ENCODE measurements around the gene TIMP3. TPM values are rescaled to one million over a fixed set of nuclear protein-coding genes. Genes with fewer than 3 reads are reported as not detected.

TIMP3 gene
- polyA plus RNA-seq, 1 of the 3 experiments (the other 2 are of a cell fraction): 26.1 TPM

DNA sequence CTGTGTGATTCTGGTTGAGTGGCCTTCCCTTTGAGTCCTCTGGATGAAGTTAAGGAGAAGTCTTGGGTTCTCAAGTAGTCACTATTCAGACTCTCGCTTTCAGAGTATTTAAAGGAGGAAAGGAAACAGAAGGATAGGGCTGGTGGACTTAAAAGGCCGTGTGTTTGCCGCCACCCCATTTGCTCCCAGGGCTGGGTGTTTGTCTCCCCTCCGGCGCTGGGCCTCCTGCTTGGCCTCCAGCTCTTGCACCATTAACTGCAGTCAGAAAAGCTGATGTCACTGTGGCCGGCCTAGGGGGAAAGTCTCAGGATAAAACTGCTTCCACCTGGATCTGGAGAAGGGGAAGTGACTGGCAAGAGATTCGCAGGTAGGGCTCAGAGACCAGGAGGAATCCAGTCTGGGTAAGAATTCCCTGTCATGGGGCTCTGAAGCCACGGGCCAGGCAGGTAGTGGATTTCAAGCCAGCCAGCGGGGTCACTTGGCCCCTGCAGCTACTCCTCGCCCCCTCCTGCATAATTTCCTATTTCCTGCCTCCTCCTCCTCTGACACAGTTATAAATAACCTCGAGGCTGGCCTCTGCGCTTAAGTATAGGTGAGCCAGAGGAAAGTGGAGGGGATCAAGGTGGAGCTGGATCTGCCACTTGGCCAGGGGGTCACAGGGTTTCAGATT lies 17.1 kb downstream of the TIMP3 start:
- no peak overlapping the region for H3K4me3 ChIP-seq (ENCODE audit: low read depth in 2 of 2, low read length in 1 of 2)
- peaks cover 2% of the 10 kb centered on the region; the same call in 1 of the 2 replicates for H3K79me2 ChIP-seq (ENCODE audit: insufficient read depth)
- H3K9me3 ChIP-seq: no peaks in the 10 kb centered on the region
- WGBS (ENCODE audit: low lambda C conversion rate): 79% methylated on average over 12 of the region's 12 CpGs
- no peak for DNase-seq
- no peak overlapping the region for H3K4me2 ChIP-seq
- TF ChIP-seq GATA2 (CRISPR knock-in tag; IDR thresholded peaks at IDR 0.05) (no peak), FOSL2 (IDR thresholded peaks at IDR 0.05; ENCODE audit: borderline replicate concordance, low read depth) (no peak), MEF2A (IDR thresholded peaks at IDR 0.05; ENCODE audit: borderline replicate concordance, low read depth) (no peak), GABPA (IDR thresholded peaks at IDR 0.05; ENCODE audit: low read depth) (no peak), SMC3 (IDR thresholded peaks at IDR 0.05; ENCODE audit: low read depth, low read length) (no peak), TCF12 (IDR thresholded peaks at IDR 0.05) (no peak), ELF1 (IDR thresholded peaks at IDR 0.05) (no peak), TEAD4 (IDR thresholded peaks at IDR 0.05; ENCODE audit: borderline replicate concordance, insufficient read depth) (no peak), RCOR1 (IDR thresholded peaks at IDR 0.05; ENCODE audit: low read length) (no peak), RFX5 (IDR thresholded peaks at IDR 0.05; ENCODE audit: low read length) (no peak), SIN3A (IDR thresholded peaks at IDR 0.05; ENCODE audit: borderline replicate concordance, low read depth, low read length) (no peak)
- TF ChIP-seq, protein P1, sequence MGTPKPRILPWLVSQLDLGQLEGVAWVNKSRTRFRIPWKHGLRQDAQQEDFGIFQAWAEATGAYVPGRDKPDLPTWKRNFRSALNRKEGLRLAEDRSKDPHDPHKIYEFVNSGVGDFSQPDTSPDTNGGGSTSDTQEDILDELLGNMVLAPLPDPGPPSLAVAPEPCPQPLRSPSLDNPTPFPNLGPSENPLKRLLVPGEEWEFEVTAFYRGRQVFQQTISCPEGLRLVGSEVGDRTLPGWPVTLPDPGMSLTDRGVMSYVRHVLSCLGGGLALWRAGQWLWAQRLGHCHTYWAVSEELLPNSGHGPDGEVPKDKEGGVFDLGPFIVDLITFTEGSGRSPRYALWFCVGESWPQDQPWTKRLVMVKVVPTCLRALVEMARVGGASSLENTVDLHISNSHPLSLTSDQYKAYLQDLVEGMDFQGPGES (IDR thresholded peaks at IDR 0.05; ENCODE audit: low read depth, low read length): no peak
- TF ChIP-seq, protein P2, sequence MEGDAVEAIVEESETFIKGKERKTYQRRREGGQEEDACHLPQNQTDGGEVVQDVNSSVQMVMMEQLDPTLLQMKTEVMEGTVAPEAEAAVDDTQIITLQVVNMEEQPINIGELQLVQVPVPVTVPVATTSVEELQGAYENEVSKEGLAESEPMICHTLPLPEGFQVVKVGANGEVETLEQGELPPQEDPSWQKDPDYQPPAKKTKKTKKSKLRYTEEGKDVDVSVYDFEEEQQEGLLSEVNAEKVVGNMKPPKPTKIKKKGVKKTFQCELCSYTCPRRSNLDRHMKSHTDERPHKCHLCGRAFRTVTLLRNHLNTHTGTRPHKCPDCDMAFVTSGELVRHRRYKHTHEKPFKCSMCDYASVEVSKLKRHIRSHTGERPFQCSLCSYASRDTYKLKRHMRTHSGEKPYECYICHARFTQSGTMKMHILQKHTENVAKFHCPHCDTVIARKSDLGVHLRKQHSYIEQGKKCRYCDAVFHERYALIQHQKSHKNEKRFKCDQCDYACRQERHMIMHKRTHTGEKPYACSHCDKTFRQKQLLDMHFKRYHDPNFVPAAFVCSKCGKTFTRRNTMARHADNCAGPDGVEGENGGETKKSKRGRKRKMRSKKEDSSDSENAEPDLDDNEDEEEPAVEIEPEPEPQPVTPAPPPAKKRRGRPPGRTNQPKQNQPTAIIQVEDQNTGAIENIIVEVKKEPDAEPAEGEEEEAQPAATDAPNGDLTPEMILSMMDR (IDR thresholded peaks at IDR 0.05): no peak
- no peaks in the 10 kb centered on the region for H3K27me3 ChIP-seq (ENCODE audit: insufficient read depth)
- no peak overlapping the region for H3K9ac ChIP-seq
- H3K9me2 ChIP-seq: no peaks in the 10 kb centered on the region
- H2AFZ ChIP-seq (ENCODE audit: low read depth): no peak overlapping the region
- H4K20me1 ChIP-seq (ENCODE audit: insufficient read depth): 0 out of 2 replicates have a peak, but pooled peaks cover 5% of the 10 kb centered on the region
- H3K27ac ChIP-seq (ENCODE audit: low read depth in 2 of 2, low read length in 1 of 2): no peak overlapping the region
- POLR2A ChIA-PET: no interaction called here
- CTCF ChIA-PET: interaction anchor here (0.5 to 2.4 kb wide), 5 partner anchors 22 to 182 kb away, joined by 3 to 7 read pairs (median 3); no protein-coding TSS in a partner anchor
- peaks cover 0 to 15% of the 10 kb centered on the region in 2 experiments; a peak in 1 of 4 replicates for H3K4me1 ChIP-seq (ENCODE audit: control insufficient read depth in 1 of 2, insufficient read depth in 2 of 2, low read depth in 1 of 2, low read length in 1 of 2)
- no peaks in the 10 kb centered on the region for H3F3A ChIP-seq (replicated peaks; ENCODE audit: insufficient read depth)
- H3K36me3 ChIP-seq (replicated peaks in 1 of 2; ENCODE audit: control insufficient read depth in 1 of 2, insufficient read depth in 2 of 2, low read length in 1 of 2): no peaks in the 10 kb centered on the region

GRCh38 chr22:32819120-32819519 lies 17.6 kb downstream of the TIMP3 start:
- H3K4me2 ChIP-seq: no peak overlapping the region
- WGBS (ENCODE audit: low lambda C conversion rate): 80% methylated on average over 6 of the region's 7 CpGs
- H3K9ac ChIP-seq: no peak overlapping the region
- peaks cover 0 to 15% of the 10 kb centered on the region in 2 experiments; a peak in 1 of 4 replicates for H3K4me1 ChIP-seq (ENCODE audit: control insufficient read depth in 1 of 2, insufficient read depth in 2 of 2, low read depth in 1 of 2, low read length in 1 of 2)
- H3K36me3 ChIP-seq (replicated peaks in 1 of 2; ENCODE audit: control insufficient read depth in 1 of 2, insufficient read depth in 2 of 2, low read length in 1 of 2): no peaks in the 10 kb centered on the region
- H3F3A ChIP-seq (replicated peaks; ENCODE audit: insufficient read depth): no peaks in the 10 kb centered on the region
- no peaks in the 10 kb centered on the region for H3K9me3 ChIP-seq
- H3K27ac ChIP-seq (ENCODE audit: low read depth in 2 of 2, low read length in 1 of 2): no peak overlapping the region
- DNase-seq: no peak
- no peaks in the 10 kb centered on the region for H3K9me2 ChIP-seq
- no peak overlapping the region for H2AFZ ChIP-seq (ENCODE audit: low read depth)
- POLR2A ChIA-PET: no interaction called here
- 0 out of 2 replicates have a peak, but pooled peaks cover 5% of the 10 kb centered on the region for H4K20me1 ChIP-seq (ENCODE audit: insufficient read depth)
- peaks cover 2% of the 10 kb centered on the region; the same call in 1 of the 2 replicates for H3K79me2 ChIP-seq (ENCODE audit: insufficient read depth)
- H3K27me3 ChIP-seq (ENCODE audit: insufficient read depth): no peaks in the 10 kb centered on the region
- H3K4me3 ChIP-seq (ENCODE audit: low read depth in 2 of 2, low read length in 1 of 2): no peak overlapping the region
- CTCF ChIA-PET: interaction anchor here (0.5 to 2.4 kb wide), 5 partner anchors 16 to 181 kb away, joined by 3 to 7 read pairs (median 3); no protein-coding TSS in a partner anchor
- TF ChIP-seq TCF12 (IDR thresholded peaks at IDR 0.05): no peak
- TF ChIP-seq SIN3A (IDR thresholded peaks at IDR 0.05; ENCODE audit: borderline replicate concordance, low read depth, low read length): no peak
- TF ChIP-seq TEAD4 (IDR thresholded peaks at IDR 0.05; ENCODE audit: borderline replicate concordance, insufficient read depth): no peak
- TF ChIP-seq, protein P1 (IDR thresholded peaks at IDR 0.05; ENCODE audit: low read depth, low read length): no peak
- no peak for TF ChIP-seq SMC3 (IDR thresholded peaks at IDR 0.05; ENCODE audit: low read depth, low read length)
- TF ChIP-seq MAX (IDR thresholded peaks at IDR 0.05; ENCODE audit: low read depth): no peak
- no peak for TF ChIP-seq NFIC (IDR thresholded peaks at IDR 0.05; ENCODE audit: borderline replicate concordance)
- TF ChIP-seq RFX5 (IDR thresholded peaks at IDR 0.05; ENCODE audit: low read length): no peak
- TF ChIP-seq USF1 (IDR thresholded peaks at IDR 0.05; ENCODE audit: borderline replicate concordance, low read depth): no peak
- no peak for TF ChIP-seq FOXJ3 (CRISPR knock-in tag; IDR thresholded peaks at IDR 0.05)
- TF ChIP-seq, protein P2 (IDR thresholded peaks at IDR 0.05): no peak
- no peak for TF ChIP-seq RCOR1 (IDR thresholded peaks at IDR 0.05; ENCODE audit: low read length)

Measured in SK-N-SH (cell line).